ENCODE results near the gene TSPOAP1. TPM values are rescaled to one million over a fixed set of nuclear protein-coding genes. Genes with fewer than 3 reads are reported as not detected.
A peak's percentile ranks its signal among the peaks of the same experiment; 100 is the strongest.

The TSPOAP1 gene
- total RNA-seq, 2 experiments from 2014 or later: 21.1 to 24.1 TPM

DNA sequence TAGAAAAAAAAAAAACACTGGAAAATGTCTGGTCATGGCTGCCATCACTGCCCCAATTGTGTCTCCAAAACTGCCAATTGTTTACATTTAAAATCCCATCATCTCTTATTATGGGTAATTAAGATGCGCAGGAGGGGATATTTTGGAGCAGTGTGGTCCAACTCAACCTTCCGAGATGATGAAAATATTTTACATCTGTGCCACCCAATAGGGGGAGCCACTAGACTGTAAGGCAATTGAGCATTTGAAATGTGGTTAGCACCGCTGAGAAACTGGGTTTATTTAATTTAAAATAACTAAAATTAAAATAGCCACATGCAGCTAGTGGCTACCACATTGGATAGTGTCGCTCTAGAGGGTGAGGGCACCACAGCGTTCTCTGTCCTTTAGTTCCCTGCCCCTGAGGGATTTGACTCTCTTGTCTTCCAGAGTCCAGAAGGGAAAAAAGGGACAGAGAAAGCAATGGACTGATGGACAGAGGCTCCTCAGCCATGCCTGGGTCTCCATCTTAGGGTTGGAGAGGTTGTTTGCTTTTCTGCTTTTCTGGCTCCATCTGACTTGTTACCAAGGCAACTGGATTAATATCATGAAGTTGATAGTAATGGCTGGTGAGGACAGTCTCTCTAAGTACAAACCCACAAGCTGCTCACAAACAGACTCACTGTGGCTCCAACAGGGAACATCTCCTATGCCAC is 51.3 kb downstream of the TSPOAP1 start:
- no peaks in the 10 kb centered on the region for H3K36me3 Mint-ChIP-seq (ENCODE audit: low read depth)
- ChIA-PET POLR2A (no interaction called here), CTCF (interaction anchor here (0.8 to 2.0 kb wide), 5 partner anchors 21 to 190 kb away, joined by 3 to 7 read pairs (median 3); no protein-coding TSS in a partner anchor)
- H3K27me3 Mint-ChIP-seq: peaks cover 14% of the 10 kb centered on the region
- no peaks in the 10 kb centered on the region for H3K9me3 Mint-ChIP-seq
- DNase-seq (peak; percentile 36), ATAC-seq (no peak)
- no peak overlapping the region for H3K4me3 Mint-ChIP-seq
- H3K27ac Mint-ChIP-seq: no peak overlapping the region
- intact Hi-C loops (cut with micrococcal nuclease): no loop called here
- H3K4me1 Mint-ChIP-seq (ENCODE audit: low read depth): peaks cover 4% of the 10 kb centered on the region
- TF ChIP-seq, protein P1, sequence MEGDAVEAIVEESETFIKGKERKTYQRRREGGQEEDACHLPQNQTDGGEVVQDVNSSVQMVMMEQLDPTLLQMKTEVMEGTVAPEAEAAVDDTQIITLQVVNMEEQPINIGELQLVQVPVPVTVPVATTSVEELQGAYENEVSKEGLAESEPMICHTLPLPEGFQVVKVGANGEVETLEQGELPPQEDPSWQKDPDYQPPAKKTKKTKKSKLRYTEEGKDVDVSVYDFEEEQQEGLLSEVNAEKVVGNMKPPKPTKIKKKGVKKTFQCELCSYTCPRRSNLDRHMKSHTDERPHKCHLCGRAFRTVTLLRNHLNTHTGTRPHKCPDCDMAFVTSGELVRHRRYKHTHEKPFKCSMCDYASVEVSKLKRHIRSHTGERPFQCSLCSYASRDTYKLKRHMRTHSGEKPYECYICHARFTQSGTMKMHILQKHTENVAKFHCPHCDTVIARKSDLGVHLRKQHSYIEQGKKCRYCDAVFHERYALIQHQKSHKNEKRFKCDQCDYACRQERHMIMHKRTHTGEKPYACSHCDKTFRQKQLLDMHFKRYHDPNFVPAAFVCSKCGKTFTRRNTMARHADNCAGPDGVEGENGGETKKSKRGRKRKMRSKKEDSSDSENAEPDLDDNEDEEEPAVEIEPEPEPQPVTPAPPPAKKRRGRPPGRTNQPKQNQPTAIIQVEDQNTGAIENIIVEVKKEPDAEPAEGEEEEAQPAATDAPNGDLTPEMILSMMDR (IDR thresholded peaks at IDR 0.05): peak; percentile 62

DNA sequence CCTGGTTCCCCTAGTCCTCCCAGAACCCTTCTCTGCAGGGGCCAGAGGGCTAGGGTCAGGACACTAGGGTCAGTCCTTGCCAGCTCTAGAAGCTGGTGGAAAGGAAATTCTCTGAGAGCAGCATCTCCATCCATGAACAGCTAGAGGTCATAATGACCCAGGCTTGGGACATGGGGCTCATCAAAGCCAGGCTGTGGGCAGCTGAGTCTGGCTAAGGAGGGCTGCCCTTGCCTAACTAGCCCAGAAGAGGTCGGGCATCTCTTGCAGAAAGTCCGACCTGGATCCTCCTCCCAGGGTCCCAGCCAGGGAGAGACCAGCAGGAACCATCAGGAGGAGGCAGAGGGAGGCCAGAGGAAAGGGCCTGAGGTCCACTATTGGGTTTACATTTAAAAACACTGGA is 52.2 kb downstream of the TSPOAP1 start:
- ChIA-PET CTCF (interaction anchor here (0.7 to 1.8 kb wide), 2 partner anchors 26 to 170 kb away, joined by 3 to 4 read pairs; no protein-coding TSS in a partner anchor), POLR2A (no interaction called here)
- Mint-ChIP-seq H3K4me1 (ENCODE audit: low read depth) (peaks cover 4% of the 10 kb centered on the region), H3K27ac (no peak overlapping the region), H3K36me3 (ENCODE audit: low read depth) (no peaks in the 10 kb centered on the region), H3K9me3 (no peaks in the 10 kb centered on the region), H3K4me3 (no peak overlapping the region), H3K27me3 (peaks cover 14% of the 10 kb centered on the region)
- TF ChIP-seq, protein P1 (IDR thresholded peaks at IDR 0.05): no peak
- intact Hi-C loops (cut with micrococcal nuclease): no loop called here
- DNase-seq (no peak), ATAC-seq (no peak)

GRCh38 chr17:58275417-58275816 is 53.2 kb downstream of the TSPOAP1 start:
- POLR2A ChIA-PET: interaction anchor here (0.6 to 1.3 kb wide), 2 partner anchors 119 to 150 kb away, joined by 3 to 4 read pairs; no protein-coding TSS in a partner anchor
- intact Hi-C loops (cut with micrococcal nuclease): no loop called here

DNA sequence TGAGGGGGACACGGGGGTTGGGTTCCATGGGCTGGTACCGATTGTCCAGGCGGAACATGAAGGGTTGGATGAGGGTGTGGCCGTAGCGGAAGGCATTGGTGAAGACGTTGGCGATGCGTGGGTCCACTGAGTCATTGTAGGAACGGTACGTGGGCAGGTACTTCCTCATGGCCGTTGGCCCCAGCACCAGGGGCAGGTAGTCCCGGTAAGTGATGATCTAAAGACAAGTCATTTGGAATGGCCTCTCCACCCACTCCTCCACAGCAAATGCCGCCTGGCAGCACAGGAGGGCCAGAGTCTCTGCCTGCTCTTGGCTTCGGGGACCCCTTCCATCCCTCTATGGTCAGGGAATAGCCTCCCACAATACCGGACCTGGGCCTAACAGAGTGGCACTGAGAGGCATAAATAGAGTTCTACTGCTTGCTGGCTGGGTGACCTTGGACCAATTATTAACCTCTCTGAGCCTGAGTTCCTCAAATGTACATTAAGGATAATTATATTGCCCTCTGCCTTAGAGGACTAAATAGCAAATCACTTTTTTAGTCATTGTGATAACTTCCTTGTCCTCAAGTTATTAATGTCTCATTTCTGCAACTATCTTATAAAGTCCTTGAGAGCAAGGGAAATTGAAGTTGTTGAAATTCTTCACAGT is 55.0 kb downstream of the TSPOAP1 start:
- Mint-ChIP-seq H3K4me3 (no peak overlapping the region), H3K9me3 (no peaks in the 10 kb centered on the region), H3K27me3 (peaks cover 6% of the 10 kb centered on the region), H3K4me1 (ENCODE audit: low read depth) (no peaks in the 10 kb centered on the region), H3K27ac (no peak overlapping the region), H3K36me3 (ENCODE audit: low read depth) (no peaks in the 10 kb centered on the region)
- no peak for DNase-seq
- POLR2A ChIA-PET: no interaction called here
- intact Hi-C loops (cut with micrococcal nuclease): no loop called here
- ATAC-seq: no peak
- TF ChIP-seq, protein P1 (IDR thresholded peaks at IDR 0.05): no peak
- CTCF ChIA-PET: no interaction called here

More at GRCh38 chr17:58275417-58275816, 53.2 kb downstream of the TSPOAP1 start:
- Mint-ChIP-seq H3K27ac (no peak overlapping the region), H3K27me3 (peaks cover 14% of the 10 kb centered on the region), H3K36me3 (ENCODE audit: low read depth) (no peaks in the 10 kb centered on the region), H3K4me1 (ENCODE audit: low read depth) (peaks cover 4% of the 10 kb centered on the region), H3K4me3 (no peak overlapping the region), H3K9me3 (no peaks in the 10 kb centered on the region)
- no peak for DNase-seq
- no peak for ATAC-seq
- TF ChIP-seq, protein P1 (IDR thresholded peaks at IDR 0.05): no peak
- CTCF ChIA-PET: interaction anchor here (0.9 to 1.5 kb wide), 4 partner anchors 26 to 142 kb away, joined by 3 to 4 read pairs (median 3); partner anchors contain the start of genes MKS1 and RNF43
